ENCODE results near the gene TRIM6.
"Not testable (repeated sequence)": the region's sequence is repeated elsewhere in the genome, so short reads cannot be mapped to it uniquely, and the experiment has no call there.

The TRIM6 gene

GRCh38 chr11:5608808-5609207 is 12.4 kb downstream of the TRIM6 start:
- no peak for DNase-seq

- no peak for DNase-seq
These were observed 14.0 kb downstream of the TRIM6 start for GRCh38 chr11:5610446-5610845.

GRCh38 chr11:5611627-5612026 is 15.2 kb downstream of the TRIM6 start:
- no peak for DNase-seq

GRCh38 chr11:5618807-5619206 is 22.4 kb downstream of the TRIM6 start:
- DNase-seq = no peak

GRCh38 chr11:5620651-5621521 is 24.4 kb downstream of the TRIM6 start:
- peak; percentile 31 for DNase-seq

- DNase-seq = no peak
These were observed 25.1 kb downstream of the TRIM6 start for GRCh38 chr11:5621580-5621979.

- DNase-seq = no peak
These were observed 26.4 kb downstream of the TRIM6 start for GRCh38 chr11:5622802-5623201.

- DNase-seq = no peak
These were observed 28.2 kb downstream of the TRIM6 start, which contains the start of gene TRIM34 for GRCh38 chr11:5624489-5625279. Gene TRIM34 (plus strand): TSS chr11:5625001. CDS start chr11:5632332, 7,331 bp downstream.

GRCh38 chr11:5625281-5625680 is 28.8 kb downstream of the TRIM6 start:
- DNase-seq = no peak

GRCh38 chr11:5626196-5626595 is 29.8 kb downstream of the TRIM6 start:
- DNase-seq = no peak

GRCh38 chr11:5631417-5631816 is 35.0 kb downstream of the TRIM6 start:
- DNase-seq = no peak

- no peak for DNase-seq
These were observed 35.7 kb downstream of the TRIM6 start for GRCh38 chr11:5631969-5632635.

- DNase-seq = no peak
These were observed 43.5 kb downstream of the TRIM6 start for GRCh38 chr11:5639953-5640352.

GRCh38 chr11:5643585-5643984 is 47.1 kb downstream of the TRIM6 start:
- DNase-seq = no peak

- no peak for DNase-seq
These were observed 49.7 kb downstream of the TRIM6 start for GRCh38 chr11:5646139-5646538.

GRCh38 chr11:5655474-5655873 is 59.0 kb downstream of the TRIM6 start:
- DNase-seq = no peak

- DNase-seq = not testable (repeated sequence)
These were observed 60.5 kb downstream of the TRIM6 start for GRCh38 chr11:5656956-5657355.

- DNase-seq = no peak
These were observed 61.9 kb downstream of the TRIM6 start for GRCh38 chr11:5658318-5658717.

Measured in T1000 (cell line).